HG03354 (cell line): ENCODE data around the gene OTOG.

Experiments
- ATAC-seq: cut with Tn5 transposase; IDR thresholded peaks from one replicate; pipeline ENCODE4 v1.9.1; 2021; ENCODE audit warnings: mild to moderate bottlenecking; ENCODE audit not compliant: unreplicated experiment, poor library complexity, severe bottlenecking

The OTOG gene

DNA sequence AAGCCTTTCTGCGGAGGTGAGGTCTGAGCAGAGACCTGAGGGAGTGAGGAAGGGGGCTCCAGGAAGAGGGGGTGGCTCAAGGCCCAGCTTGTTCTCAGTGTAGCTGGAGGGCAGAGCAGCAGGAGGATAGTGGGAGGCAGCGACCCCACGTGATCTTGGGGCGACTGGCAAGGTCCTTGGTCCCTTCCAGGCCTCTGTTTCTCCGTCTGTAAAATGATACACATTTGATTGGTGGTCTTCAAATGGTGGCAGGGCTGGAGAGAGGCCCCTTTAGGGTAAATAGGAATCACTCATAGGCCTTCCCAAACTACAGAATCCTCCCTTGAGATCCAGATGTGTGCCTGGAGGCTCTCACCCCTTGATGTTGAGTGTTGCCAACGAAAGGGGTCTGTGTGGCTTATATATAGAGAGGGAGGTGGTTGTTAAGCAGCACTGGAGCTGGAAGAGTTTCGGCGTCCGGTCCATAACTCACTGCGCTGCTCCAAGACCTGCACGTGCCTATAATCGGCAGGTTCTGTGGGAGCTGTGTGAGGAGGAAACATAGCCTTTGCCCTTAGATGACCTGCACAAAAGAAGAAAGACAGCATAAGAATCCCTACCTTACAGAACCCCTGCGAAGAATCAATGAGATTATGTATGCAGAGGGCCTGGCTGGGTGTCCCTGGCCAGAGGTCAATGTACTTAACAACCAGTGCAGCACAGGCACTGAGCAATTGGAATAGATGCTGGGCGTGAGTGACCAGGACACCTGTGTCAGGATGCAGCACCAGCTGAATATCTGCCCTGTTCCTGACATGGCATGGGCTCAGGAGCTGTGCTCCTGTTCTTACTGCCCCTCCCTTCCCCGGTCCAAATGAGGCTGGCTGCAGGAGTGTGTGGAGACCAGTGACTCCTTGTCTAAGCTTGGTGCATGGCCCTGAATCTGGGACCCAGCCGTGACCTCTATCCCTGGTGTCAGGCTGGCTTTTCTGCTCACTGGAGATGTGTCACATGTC lies 28.7 kb downstream of the OTOG start:
- no peak for ATAC-seq

DNA sequence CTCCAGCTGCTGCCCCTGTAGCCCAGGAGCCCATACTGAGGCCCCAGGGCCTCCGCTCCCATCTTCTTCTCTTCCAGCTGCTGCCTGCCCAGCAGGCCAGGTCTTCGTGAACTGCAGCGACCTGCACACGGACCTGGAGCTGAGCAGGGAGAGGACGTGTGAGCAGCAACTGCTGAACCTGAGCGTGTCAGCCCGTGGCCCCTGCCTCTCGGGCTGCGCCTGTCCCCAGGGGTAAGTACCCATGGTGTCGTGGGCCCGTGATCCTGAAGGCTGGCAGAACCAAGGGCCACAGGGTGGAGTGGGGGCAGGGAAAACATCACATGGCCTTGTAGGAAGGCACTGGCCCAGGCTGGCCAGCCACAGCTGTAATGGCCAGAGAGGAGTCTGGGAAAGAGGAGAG lies 31.2 kb downstream of the OTOG start:
- ATAC-seq, result no peak

DNA sequence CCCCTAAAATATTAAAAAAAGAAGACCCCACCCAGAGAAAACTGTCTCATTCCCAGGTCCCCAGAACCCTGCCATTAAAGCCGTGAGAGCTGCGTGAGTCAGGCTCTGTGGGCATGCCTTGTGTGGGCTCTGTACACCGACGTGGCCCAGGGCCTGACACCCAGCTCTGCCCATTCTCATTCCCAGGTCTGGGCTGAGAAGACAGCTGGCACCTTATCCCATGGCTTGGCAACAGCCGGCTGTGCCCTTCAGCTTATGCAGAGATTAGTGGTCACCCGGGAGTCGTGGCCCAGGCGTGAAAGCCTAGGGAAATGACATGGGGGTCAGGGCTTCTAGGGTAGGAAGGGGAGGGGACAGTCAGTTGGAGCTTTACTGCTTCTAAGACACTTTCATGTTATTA lies 31.9 kb downstream of the OTOG start:
- ATAC-seq, result no peak

DNA sequence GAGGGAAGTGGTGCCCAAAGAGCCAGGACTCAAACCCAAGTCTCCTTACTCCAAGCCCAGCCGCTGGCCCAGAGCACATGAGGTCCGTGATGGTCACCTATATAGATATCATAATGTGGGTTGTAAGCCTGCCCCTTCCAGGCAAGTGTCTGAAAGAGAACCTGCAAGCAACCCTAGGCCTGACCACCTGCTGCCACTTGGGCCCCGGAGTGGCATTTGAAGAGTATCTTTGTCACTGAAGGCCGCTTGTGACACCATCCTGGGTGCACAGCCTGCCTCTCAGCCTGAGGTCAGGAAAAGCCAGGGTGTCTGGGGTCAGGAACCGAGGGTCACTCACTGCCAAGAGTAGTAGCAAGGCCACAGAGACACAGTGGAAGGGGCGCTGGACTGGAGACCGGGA lies 32.4 kb downstream of the OTOG start:
- ATAC-seq, result no peak

DNA sequence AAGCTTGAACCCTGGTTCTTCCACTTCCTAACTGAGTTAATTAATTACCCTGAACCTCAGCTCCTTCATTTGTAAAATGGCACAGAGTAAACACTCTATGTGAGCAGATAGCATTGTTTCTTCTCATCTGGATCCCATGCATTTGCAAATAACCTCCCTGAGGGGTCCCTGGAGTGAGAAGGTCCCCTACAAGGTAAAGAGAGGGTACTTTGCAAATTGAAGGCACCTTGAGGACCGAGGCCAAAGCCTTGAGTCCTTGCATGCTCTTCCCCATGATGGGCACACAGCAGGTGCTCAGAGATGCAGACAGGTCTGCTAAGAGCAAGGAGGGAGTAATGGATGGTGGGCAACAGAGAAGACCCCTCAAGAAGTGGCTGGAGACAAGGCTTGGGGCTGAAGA lies 33.2 kb downstream of the OTOG start:
- ATAC-seq, result no peak

DNA sequence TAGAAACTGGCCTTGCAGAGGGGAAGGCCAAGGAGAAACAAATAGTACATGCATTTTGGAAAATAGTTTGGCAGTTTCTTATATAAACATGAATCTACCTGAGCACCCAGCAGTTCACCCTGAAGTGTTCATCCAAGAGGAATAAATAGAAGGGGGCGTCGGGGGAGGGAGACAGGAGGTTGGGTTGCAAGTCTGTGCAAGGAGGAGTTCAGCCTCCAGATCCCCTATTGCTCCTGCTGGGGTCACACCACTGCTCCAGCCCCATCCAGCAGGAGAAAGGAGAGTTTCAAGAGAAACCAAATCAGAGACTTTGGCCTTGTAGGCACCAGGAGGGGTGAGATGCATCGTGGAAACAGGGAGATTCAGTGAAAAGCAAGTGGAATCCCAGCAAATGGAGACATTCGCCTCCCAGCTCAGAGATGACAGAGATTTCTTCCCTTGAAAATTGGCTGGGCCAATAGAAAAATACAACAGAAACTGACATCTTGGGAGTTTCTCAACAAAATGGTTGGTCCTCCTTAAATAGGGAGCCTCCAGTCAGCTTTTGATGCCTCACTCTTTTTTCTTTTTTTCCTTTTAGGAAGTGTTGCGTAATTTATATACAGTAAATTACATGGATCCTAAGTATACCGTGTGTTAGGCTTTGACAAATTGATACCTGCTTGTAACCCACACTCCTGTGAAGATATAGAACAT lies 34.1 kb downstream of the OTOG start:
- no peak for ATAC-seq

DNA sequence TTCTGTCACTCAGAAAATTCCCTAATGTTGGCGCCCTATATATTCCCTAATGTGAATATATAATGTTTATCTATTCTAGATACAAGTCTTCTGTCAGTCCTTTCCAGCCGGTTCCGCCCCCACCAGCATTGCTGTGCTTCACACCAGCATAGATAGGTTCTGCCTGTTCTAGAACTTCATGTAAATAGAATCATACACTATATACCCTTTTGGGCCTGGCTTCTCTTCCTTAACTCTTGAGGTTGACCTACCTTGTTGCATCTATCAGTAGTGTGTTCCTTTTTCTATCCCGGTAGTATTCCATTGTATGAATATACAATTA lies 34.6 kb downstream of the OTOG start:
- no peak for ATAC-seq

DNA sequence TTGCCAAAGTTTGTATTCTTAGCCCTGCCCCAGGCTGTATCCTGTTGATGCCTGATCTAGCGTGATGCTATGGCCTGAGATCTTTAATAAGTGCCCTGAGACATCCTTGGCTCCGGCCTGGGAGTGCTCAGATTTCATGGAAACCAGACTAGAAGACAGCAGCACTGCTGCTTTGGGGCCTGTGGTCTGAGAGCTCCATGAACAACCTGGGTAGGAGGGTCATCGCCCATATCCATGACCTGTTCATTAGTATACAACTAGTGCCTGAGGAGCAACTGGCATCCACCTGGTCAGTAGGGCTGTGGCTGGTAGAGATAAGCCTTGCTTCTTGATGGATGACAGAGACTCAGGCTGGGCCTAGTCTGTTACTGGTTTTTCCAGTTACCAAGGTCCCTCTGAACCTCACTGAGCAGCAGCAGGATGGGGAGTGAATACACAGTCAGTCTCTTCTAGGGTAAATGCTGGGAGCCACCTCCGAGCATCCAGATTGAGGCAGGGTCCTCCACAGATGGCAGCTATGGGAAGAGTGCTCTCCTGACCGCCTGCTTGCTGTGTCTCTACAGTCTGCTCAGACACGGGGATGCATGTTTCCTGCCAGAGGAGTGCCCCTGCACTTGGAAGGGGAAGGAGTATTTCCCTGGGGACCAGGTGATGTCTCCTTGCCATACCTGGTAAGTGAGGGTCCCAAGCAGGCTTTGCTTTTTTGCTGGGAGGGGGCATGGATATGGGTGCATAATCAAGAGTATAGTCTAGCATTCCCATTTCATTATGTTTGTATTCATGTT lies 39.0 kb downstream of the OTOG start:
- no peak for ATAC-seq

DNA sequence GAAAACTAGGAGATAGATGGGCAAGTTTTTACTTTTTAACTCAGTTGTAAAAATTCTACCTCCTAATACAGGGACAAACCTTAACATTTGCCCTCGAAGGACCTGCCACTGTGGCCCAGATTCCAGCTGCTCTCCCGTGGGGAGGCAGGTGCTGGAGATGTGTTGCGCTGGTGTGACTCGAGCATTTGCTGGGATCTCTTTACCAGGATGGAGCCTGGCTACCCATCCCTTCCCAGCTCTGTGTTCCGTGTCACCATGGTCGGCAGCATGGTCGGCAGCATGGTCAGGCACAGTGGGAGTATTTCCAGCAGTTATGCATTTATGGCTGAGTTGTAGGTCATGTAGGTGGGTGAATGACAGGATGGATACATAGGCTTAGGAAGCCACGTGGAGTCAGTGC lies 41.1 kb downstream of the OTOG start:
- ATAC-seq, result no peak

DNA sequence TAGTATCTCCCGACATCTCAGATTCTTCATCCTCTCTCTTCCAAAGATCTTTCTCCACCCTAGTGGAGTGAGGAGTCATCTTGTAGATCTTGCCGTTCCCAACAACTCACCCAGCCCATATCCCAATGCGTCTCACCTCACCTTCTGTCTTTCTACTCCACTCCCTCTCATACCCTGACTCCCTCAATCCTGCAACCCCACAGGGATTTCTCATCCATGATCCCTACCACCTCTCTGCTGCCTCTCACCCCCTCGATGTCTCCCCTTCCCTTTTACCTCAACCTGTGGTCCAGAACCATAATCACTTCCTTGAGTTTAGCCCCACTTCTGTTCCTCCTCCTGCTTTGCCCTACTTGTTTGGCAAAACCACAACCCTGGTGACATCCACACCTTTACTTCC lies 41.7 kb downstream of the OTOG start:
- no peak for ATAC-seq

DNA sequence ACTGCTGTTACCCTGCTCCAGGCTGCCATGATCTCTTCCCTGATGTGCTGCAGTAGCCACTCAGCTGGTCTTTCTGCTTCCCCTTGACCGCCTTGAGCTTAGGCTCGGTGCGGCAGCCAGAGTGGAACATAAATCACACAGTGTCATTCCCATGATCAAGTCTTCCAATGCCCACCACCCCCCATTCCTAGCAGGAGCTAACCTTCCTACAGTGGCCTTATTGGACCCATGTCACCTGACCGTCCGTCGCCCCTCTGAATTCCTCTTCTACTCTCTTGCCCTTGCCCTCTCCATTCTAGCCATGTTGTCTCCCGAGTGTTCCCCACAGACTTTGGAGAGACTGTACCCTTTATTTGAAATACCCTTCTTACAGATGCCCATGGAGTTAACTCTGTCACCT lies 43.4 kb downstream of the OTOG start:
- ATAC-seq, result no peak

DNA sequence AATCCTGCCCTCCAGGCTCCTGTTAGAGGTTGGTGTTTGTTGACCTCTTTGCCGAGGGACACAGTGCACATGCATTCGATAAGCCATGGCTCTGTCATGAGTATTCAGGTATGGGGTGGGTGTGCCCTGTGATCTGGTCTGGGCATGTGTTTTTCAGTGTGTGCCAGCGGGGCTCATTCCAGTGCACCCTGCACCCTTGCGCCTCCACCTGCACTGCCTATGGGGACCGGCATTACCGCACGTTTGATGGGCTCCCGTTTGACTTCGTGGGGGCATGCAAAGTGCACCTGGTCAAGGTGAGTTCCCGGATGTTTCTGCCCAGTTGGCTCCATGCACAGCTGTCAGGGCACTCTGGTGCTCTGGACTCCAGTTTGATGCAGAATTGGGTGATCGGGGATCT lies 44.2 kb downstream of the OTOG start:
- no peak for ATAC-seq

DNA sequence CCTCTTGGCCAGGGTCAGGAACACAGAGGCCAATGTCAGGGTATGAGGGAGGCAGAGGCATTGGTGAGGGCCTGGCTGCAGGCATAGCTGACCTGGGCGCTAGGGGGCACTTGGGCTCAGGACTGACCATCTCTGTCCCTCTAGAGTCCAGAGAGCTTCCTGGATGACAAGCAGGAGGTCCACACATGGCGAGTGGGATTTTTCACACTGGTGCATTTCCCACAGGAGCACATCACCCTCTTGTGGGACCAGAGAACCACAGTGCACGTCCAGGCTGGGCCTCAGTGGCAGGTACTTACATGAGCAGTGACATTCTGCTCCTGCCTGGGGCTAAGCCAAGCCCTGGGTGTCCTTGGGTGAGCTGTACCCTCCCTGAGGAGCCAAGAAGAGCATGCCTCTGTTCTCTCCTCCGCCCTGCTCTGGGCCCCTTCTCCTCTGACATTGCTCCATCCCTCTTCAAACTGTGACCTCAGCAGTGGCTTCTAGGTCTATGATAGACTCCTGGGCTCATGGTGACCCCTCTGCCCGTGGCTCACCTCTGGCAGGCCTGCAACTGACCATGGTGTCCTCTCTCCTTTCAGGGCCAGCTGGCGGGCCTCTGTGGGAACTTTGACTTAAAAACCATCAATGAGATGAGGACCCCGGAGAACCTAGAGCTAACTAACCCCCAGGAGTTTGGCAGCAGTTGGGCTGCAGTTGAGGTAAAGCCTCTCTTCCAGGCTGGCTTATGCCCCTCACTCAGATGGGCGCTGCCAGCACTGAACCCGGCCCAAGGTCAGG lies 46.6 kb downstream of the OTOG start:
- ATAC-seq, result no peak

DNA sequence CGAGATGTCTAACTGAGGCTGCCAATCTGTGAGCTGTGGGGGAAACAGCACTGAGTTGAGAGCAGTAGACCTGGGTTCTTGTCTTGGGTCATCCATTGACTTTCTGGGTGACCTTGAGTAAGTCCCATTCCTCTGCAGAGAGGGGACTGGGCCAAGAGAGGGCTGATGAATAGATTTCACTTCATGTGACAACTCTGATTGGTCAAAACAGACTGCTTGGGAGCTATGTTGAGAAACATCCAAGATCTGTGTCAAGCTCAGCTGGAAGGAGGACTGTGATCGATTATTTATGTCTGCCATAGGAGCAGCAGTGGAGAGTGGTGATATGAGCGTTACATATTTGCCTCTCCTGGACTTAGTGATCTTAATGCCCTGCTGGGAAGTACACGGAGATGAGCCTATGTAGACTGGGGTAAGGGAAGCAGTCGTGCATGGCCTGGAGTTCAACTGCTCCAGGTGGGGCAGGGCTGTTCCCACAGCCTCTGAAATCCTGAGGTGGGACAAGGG lies 47.7 kb downstream of the OTOG start:
- no peak for ATAC-seq

DNA sequence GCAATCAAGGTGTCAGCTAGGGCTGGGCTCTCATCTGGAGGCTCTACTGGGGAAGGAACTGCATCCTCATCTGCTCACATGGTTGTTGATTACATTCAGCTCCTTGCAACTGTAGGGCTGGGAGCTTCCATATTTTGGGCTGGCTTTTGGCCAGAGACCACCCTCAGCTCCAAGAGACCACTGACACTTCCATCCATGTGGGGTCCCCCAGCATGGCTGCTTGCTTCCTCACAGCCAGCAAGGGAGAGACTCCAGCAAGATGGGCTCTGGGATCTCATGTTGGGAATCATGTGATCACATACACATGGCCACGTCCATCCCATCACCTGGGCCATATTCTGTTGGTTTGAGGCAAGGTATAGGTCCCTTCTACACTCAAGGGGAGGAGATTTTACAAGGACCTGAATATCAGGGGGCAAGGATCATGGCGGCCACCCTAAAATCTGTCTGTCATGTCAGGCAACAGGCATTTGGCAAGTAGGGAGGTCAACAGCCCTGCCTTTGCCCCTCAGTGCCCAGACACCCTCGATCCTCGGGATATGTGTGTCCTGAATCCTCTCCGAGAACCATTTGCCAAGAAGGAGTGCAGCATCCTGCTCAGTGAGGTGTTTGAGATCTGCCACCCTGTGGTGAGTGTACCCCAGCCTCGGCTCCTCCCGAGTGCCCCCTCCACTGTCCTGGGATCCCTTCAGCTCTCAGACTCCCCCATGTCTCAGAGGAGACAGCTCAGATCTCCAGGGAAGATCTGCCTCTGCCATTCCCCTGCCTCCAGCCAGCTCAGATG lies 48.7 kb downstream of the OTOG start:
- ATAC-seq, result no peak

DNA sequence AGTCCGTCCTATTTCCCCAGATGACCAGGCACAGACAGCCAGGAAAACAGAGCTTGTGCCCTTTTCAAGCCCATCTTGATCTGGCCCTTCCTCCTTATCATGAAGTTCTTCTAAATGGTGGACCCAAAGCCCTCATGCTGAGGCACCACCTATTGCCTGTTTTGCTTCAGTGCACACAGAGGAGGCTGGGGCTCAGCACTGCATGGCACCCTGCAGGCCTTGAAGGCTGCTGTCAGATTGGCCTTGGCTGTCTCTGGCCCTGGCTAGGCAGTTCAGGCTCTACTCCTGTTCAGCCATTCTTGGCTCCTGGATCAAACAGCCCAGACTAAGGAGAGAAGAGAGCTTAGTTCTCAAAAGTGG lies 49.2 kb downstream of the OTOG start:
- ATAC-seq, result no peak

DNA sequence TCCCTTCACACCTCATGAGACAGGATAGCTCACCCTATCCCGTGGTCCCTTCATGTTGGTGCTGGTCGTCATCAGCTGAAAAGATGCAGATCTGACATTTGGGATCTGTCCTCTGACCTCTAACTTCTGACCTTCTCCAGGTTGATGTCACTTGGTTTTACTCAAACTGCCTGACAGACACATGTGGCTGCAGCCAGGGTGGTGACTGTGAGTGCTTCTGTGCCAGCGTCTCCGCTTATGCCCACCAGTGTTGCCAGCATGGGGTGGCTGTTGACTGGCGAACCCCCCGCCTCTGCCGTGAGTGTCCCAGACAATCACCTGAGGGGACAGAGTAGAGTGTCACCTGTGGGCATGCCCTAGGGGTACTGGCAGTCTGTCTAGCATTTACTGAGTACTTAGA lies 49.7 kb downstream of the OTOG start:
- ATAC-seq, result no peak

DNA sequence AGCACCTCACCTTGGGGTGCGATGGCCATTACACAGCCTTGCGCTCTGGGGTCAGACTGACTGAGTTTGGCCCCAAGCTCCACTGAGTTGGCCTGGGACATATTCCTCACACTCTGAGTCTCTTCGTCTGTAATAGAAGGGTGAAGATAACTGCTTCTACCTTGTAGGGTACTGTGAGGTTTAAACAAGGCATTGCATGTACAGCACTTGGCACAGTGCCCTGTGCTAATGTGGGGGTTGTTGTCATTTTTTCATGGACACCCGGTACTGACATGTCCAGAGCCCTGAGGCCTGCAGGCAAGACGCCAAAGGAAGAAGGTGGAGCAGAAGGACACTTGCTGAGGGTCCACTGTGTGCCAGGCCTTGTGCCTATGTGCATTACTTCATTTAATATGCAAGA lies 50.7 kb downstream of the OTOG start:
- no peak for ATAC-seq
